Trophoblast cell (in vitro differentiated cells and primary cell): ENCODE measurements around the gene NLE1.
"Not testable (repeated sequence)": the region's sequence is repeated elsewhere in the genome, so short reads cannot be mapped to it uniquely, and the experiment has no call there.

ENCODE experiments used
- DNase-seq, 2 donors: peaks; one replicate each; pipeline ENCODE4 v3.0.0-alpha.2; 2016
- H2AFZ ChIP-seq: 2 replicates; pipeline ENCODE4 v1.6.1; 2013; ENCODE audit warnings: low read length, moderate library complexity, mild to moderate bottlenecking; ENCODE audit not compliant: insufficient read depth, poor library complexity
- H2AK5ac ChIP-seq: 2 replicates; pipeline ENCODE4 v1.6.1; 2013; ENCODE audit warnings: mild to moderate bottlenecking, low read length
- H2BK120ac ChIP-seq: 2 replicates; pipeline ENCODE4 v1.6.1; 2013; ENCODE audit warnings: low read length, mild to moderate bottlenecking, moderate library complexity; ENCODE audit not compliant: insufficient read depth, poor library complexity
- H2BK12ac ChIP-seq: 2 replicates; pipeline ENCODE4 v1.6.1; 2013; ENCODE audit warnings: mild to moderate bottlenecking, low read length, moderate library complexity
- H2BK5ac ChIP-seq: 2 replicates; pipeline ENCODE4 v1.6.1; 2013; ENCODE audit warnings: low read length, low read depth, moderate library complexity, mild to moderate bottlenecking; ENCODE audit not compliant: poor library complexity
- H3K14ac ChIP-seq: 2 replicates; pipeline ENCODE4 v1.6.1; 2013; ENCODE audit warnings: mild to moderate bottlenecking, low read length
- H3K18ac ChIP-seq: 2 replicates; pipeline ENCODE4 v1.6.1; 2013; ENCODE audit warnings: mild to moderate bottlenecking, low read length
- H3K23ac ChIP-seq: 2 replicates; pipeline ENCODE4 v1.6.1; 2013; ENCODE audit warnings: low read length
- H3K27ac ChIP-seq: 2 replicates; pipeline ENCODE4 v1.5.1; 2013; ENCODE audit warnings: low read depth, mild to moderate bottlenecking, inconsistent platforms, low read length, moderate library complexity
- H3K27me3 ChIP-seq: 2 replicates; pipeline ENCODE4 v1.6.1; 2013; ENCODE audit warnings: inconsistent platforms, mild to moderate bottlenecking, low read length, moderate library complexity; ENCODE audit not compliant: insufficient read depth
- H3K36me3 ChIP-seq, 2 experiments: 1 replicate in 1 of 2; 2 replicates in 1 of 2; pipeline ENCODE4 v1.6.1; 2013; ENCODE audit warnings: low read length in 2 of 2, mild to moderate bottlenecking in 2 of 2, moderate library complexity in 1 of 2; ENCODE audit not compliant: insufficient read depth in 2 of 2, control insufficient read depth in 1 of 2
- H3K4ac ChIP-seq: 2 replicates; pipeline ENCODE4 v1.6.1; 2013; ENCODE audit warnings: low read depth, mild to moderate bottlenecking, low read length, moderate library complexity
- H3K4me1 ChIP-seq, 2 experiments: 1 replicate in 1 of 2; 2 replicates in 1 of 2; pipeline ENCODE4 v1.6.1; 2013; ENCODE audit warnings: low read length in 2 of 2, mild to moderate bottlenecking in 2 of 2, moderate library complexity in 1 of 2; ENCODE audit not compliant: insufficient read depth in 2 of 2, control insufficient read depth in 1 of 2
- H3K4me2 ChIP-seq: 2 replicates; pipeline ENCODE4 v1.6.1; 2013; ENCODE audit warnings: inconsistent platforms, mild to moderate bottlenecking, low read length, moderate library complexity
- H3K4me3 ChIP-seq: 2 replicates; pipeline ENCODE4 v1.5.1; 2013; ENCODE audit warnings: mild to moderate bottlenecking, low read depth, low read length, inconsistent platforms
- H3K79me1 ChIP-seq: one replicate; pipeline ENCODE4 v1.6.1; 2013; ENCODE audit warnings: low read length
- H3K79me2 ChIP-seq: 2 replicates; pipeline ENCODE4 v1.6.1; 2013; ENCODE audit warnings: low read length, mild to moderate bottlenecking; ENCODE audit not compliant: control insufficient read depth, insufficient read depth, poor library complexity
- H3K9ac ChIP-seq: 2 replicates; pipeline ENCODE4 v1.6.1; 2013; ENCODE audit warnings: mild to moderate bottlenecking, low read length
- H3K9me3 ChIP-seq: 2 replicates; pipeline ENCODE4 v1.6.1; 2013; ENCODE audit warnings: low read depth, mild to moderate bottlenecking, control low read depth, inconsistent platforms, low read length; ENCODE audit not compliant: insufficient read depth
- H4K12ac ChIP-seq: 2 replicates; pipeline ENCODE4 v1.6.1; 2013; ENCODE audit warnings: low read depth, mild to moderate bottlenecking, low read length, moderate library complexity
- H4K8ac ChIP-seq: 2 replicates; pipeline ENCODE4 v1.6.1; 2013; ENCODE audit warnings: low read depth, mild to moderate bottlenecking, low read length, moderate library complexity
- H4K91ac ChIP-seq: one replicate; pipeline ENCODE4 v1.6.1; 2013; ENCODE audit warnings: low read depth, mild to moderate bottlenecking, low read length, moderate library complexity
- WGBS: extraction: QIAGEN DNeasy Blood & Tissue Kit; methylation state at CpG from one replicate; pipeline ENCODE4 v1.1.7; 2013; ENCODE audit warnings: missing lambda C conversion rate; ENCODE audit not compliant: insufficient read length, insufficient coverage; ENCODE audit errors: extremely low coverage; 5-methylcytosine and 5-hydroxymethylcytosine counted together

Gene NLE1

GRCh38 chr17:35172321-35172720 lies 30.2 kb upstream of the NLE1 start:
- H3K9me3 ChIP-seq, H3K36me3 ChIP-seq, H2AFZ ChIP-seq, H3K18ac ChIP-seq, H3K79me2 ChIP-seq, H4K91ac ChIP-seq, H2AK5ac ChIP-seq, H3K4ac ChIP-seq, H2BK120ac ChIP-seq, H4K8ac ChIP-seq, H3K23ac ChIP-seq, H3K27ac ChIP-seq, H3K27me3 ChIP-seq, H3K4me2 ChIP-seq, H3K79me1 ChIP-seq, H3K9ac ChIP-seq, H2BK5ac ChIP-seq, H3K4me3 ChIP-seq, H3K14ac ChIP-seq, H4K12ac ChIP-seq, H3K4me1 ChIP-seq, H2BK12ac ChIP-seq: not testable (repeated sequence)
- DNase-seq: peak; percentile 80 to 85
- WGBS: no CpG with 5 or more reads among the region's 3 CpGs

GRCh38 chr17:35171834-35172233 lies 29.7 kb upstream of the NLE1 start:
- Histone ChIP-seq H3K27ac (no peak overlapping the region), H3K18ac (no peak overlapping the region), H4K91ac (no peak overlapping the region), H4K12ac (no peak overlapping the region), H4K8ac (no peak overlapping the region), H3K9me3 (peaks cover 2% of the 10 kb centered on the region), H3K9ac (no peak overlapping the region), H3K14ac (no peak overlapping the region), H2AK5ac (no peak overlapping the region), H3K4me3 (no peak overlapping the region), H3K4me1 (no peaks in the 10 kb centered on the region), H3K79me1 (no peaks in the 10 kb centered on the region), H2AFZ (no peak overlapping the region), H2BK120ac (no peak overlapping the region), H2BK5ac (no peak overlapping the region), H3K27me3 (no peaks in the 10 kb centered on the region), H3K36me3 (no peaks in the 10 kb centered on the region), H3K79me2 (no peaks in the 10 kb centered on the region), H3K4me2 (no peak overlapping the region), H3K4ac (no peak overlapping the region), H2BK12ac (no peak overlapping the region), H3K23ac (no peak overlapping the region)
- no CpG with 5 or more reads among the region's 2 CpGs for WGBS
- DNase-seq: peak in 1 of 2 donors; percentile 68

- no CpG with 5 or more reads among the region's 18 CpGs for WGBS
- no peak overlapping the region for H4K8ac ChIP-seq
These were observed 29.1 kb upstream of the NLE1 start for GRCh38 chr17:35170968-35171771.

GRCh38 chr17:35169835-35170363 lies 27.8 kb upstream of the NLE1 start:
- Histone ChIP-seq H4K12ac (no peak overlapping the region), H3K27ac (no peak overlapping the region), H3K4ac (no peak overlapping the region), H2AK5ac (no peak overlapping the region), H3K18ac (no peak overlapping the region), H4K8ac (no peak overlapping the region), H3K79me2 (no peaks in the 10 kb centered on the region), H3K9ac (no peak overlapping the region), H4K91ac (no peak overlapping the region), H3K23ac (no peak overlapping the region), H2BK12ac (no peak overlapping the region), H3K9me3 (peaks cover 2% of the 10 kb centered on the region), H3K27me3 (no peaks in the 10 kb centered on the region), H3K4me2 (no peak overlapping the region), H2BK120ac (no peak overlapping the region), H3K36me3 (no peaks in the 10 kb centered on the region), H3K4me1 (no peaks in the 10 kb centered on the region), H3K14ac (no peak overlapping the region), H3K79me1 (no peaks in the 10 kb centered on the region), H3K4me3 (no peak overlapping the region), H2BK5ac (no peak overlapping the region), H2AFZ (no peak overlapping the region)
- WGBS: no CpG with 5 or more reads among the region's 17 CpGs
- no peak for DNase-seq

More at GRCh38 chr17:35170968-35171771, 29.1 kb upstream of the NLE1 start:
- H3K4me2 ChIP-seq: no peak overlapping the region
- no peak overlapping the region for H2AFZ ChIP-seq
- H3K4ac ChIP-seq: no peak overlapping the region
- H3K27me3 ChIP-seq: no peaks in the 10 kb centered on the region
- peak in 1 of 2 donors; percentile 59 for DNase-seq
- no peak overlapping the region for H3K4me3 ChIP-seq
- H3K79me2 ChIP-seq: no peaks in the 10 kb centered on the region
- H3K23ac ChIP-seq: no peak overlapping the region
- H4K12ac ChIP-seq: no peak overlapping the region
- H3K79me1 ChIP-seq: no peaks in the 10 kb centered on the region
- no peak overlapping the region for H2BK5ac ChIP-seq
- peaks cover 2% of the 10 kb centered on the region for H3K9me3 ChIP-seq
- no peak overlapping the region for H4K91ac ChIP-seq
- H3K36me3 ChIP-seq: no peaks in the 10 kb centered on the region
- H2BK120ac ChIP-seq: no peak overlapping the region
- H3K14ac ChIP-seq: no peak overlapping the region
- H3K27ac ChIP-seq: no peak overlapping the region
- no peaks in the 10 kb centered on the region for H3K4me1 ChIP-seq
- H2BK12ac ChIP-seq: no peak overlapping the region
- no peak overlapping the region for H2AK5ac ChIP-seq
- H3K18ac ChIP-seq: no peak overlapping the region
- no peak overlapping the region for H3K9ac ChIP-seq
